Measurements from ENCODE around the gene ASIC4. TPM values are rescaled to one million over a fixed set of nuclear protein-coding genes. Genes with fewer than 3 reads are reported as not detected.

The ASIC4 gene
- total and polyA plus RNA-seq, 9 of the 15 experiments (the other 6 are each of a cell fraction or from before 2014, with no cell fraction given): 0.07 to 19.2 (median 4.8) TPM

- TF ChIP-seq ARID4B (CRISPR knock-in tag; IDR thresholded peaks at IDR 0.05) (no peak), ZFP1 (CRISPR knock-in tag; IDR thresholded peaks at IDR 0.05) (no peak), RBFOX2 (IDR thresholded peaks at IDR 0.05; ENCODE audit: low read depth, low read length) (peak; percentile 27), CTCF (IDR thresholded peaks at IDR 0.05 in 2 of 3, conservative IDR thresholded peaks at IDR 0.05 in 1 of 3; ENCODE audit: insufficient read depth in 2 of 3, low read depth in 1 of 3, low read length in 3 of 3) (0 out of 6 replicates have a peak, but pooled peaks of 1 of the 3 experiments have one; percentile 24), SAP30 (IDR thresholded peaks at IDR 0.05; ENCODE audit: borderline replicate concordance, insufficient read depth, low read depth, low read length, poor library complexity, severe bottlenecking) (no peak), IRF2 (CRISPR knock-in tag; IDR thresholded peaks at IDR 0.05) (no peak), E2F6 (IDR thresholded peaks at IDR 0.05; ENCODE audit: borderline replicate concordance in 1 of 2, extremely low read depth in 1 of 2, insufficient read depth in 1 of 2, insufficient read length in 1 of 2, low read depth in 1 of 2, low read length in 1 of 2, poor library complexity in 1 of 2, severe bottlenecking in 1 of 2) (peak in 1 of 2 experiments; percentile 60), E2F3 (CRISPR knock-in tag; IDR thresholded peaks at IDR 0.05) (no peak), ID3 (CRISPR knock-in tag; IDR thresholded peaks at IDR 0.05) (no peak), ID3 (tag; IDR thresholded peaks at IDR 0.05) (no peak), SRF (CRISPR knock-in tag; IDR thresholded peaks at IDR 0.05) (no peak), NFE2L1 (tag; IDR thresholded peaks at IDR 0.05; ENCODE audit: borderline replicate concordance, low read depth) (no peak), ZNF655 (CRISPR knock-in tag; IDR thresholded peaks at IDR 0.05) (no peak), KDM5B (IDR thresholded peaks at IDR 0.05; ENCODE audit: insufficient replicate concordance, low read depth, low read length) (no peak), CCAR2 (IDR thresholded peaks at IDR 0.05; ENCODE audit: low read depth, low read length) (no peak)
Observed at GRCh38 chr2:219551441-219552381, 37.4 kb downstream of the ASIC4 start (continued).

Measured in K562 (cell line).